Fibroblast of skin of right quadriceps (primary cell): ENCODE results near the gene SOD2.
"Not testable (repeated sequence)": the region's sequence is repeated elsewhere in the genome, so short reads cannot be mapped to it uniquely, and the experiment has no call there.

Experiments
- DNase-seq: peaks from one replicate; pipeline ENCODE4 v3.0.0-alpha.2; 2013

The SOD2 gene

DNA sequence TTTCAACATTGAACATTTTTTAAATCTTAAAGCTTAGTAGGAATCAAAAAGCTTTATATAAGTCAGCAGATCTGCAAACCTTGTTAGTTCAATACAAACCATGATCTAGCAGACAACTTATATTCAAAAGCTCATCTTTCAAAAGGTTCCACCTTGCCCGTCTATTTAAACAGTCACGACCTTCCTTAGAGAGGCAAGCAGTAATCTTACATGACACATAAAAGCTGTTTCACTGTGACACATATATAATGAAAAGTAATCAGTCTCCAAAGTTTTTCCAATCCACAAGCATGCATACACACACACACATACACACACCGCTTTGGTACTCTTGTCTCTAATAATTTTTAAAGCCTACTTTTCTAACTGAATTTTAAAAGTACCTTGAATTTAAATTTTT, 12.9 kb downstream of the SOD2 start:
- DNase-seq, result no peak

DNA sequence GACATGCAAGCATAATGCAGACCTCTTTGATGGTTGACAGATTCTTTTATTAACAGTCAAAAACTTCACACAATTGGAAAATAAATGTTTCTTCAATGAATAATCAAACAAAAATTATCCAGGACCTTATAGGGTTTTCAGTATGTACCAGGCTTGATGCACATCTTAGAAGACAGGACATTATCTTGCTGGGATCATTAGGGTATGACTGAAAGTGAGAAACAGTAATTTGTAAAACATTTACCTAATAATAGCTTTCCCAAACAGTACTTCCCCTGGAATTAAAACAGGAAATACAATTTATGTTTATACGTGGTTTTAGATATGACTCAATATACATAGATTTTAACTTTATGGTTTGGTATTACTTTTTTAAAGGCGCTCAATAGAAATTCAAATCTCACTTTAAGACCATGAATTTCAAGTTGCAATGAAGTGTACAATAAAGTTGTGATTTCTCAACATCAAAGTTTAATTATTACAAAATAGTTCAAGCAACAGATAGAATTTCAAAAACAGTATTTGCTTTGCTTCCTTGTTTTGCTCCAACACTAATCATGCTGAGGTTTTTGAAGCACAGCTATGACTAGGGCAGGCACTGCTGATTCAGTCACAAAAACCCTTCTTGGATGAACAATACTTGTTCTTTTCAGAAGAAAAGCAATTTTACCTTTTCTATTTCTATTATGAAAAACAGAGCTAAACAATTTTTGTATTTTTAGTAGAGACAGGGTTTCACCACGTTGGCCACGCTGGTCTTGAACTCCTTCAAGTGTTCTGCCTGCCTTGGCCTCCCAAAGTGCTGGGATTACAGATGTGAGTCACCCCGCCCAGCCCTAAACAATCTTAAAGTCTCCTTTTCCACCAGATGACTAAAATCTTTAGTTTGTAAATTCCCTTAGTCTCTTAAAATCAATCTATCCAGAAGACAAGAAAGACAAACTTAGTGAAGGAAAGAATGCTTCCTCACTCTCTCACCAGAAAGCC, 13.7 kb downstream of the SOD2 start:
- peak; percentile 52 for DNase-seq

DNA sequence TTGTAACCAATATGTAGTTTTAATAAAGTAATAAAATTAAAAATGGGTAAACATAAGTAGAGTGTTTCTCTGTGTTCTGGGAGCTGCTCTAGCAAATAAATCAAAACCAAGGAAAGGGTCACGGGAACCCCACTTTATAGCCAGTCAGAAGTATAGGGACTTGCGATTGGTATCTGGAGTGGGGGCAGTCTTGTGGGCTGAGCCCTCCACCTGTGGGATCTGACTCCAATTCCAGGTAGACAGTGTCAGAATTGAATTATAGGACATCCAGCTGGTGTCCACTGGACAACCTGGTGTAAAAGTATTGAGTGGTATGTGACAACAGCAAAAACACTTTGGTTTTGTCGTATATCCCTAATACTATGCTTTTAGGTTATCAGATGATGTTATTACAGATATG, 14.5 kb downstream of the SOD2 start:
- DNase-seq, result no peak

DNA sequence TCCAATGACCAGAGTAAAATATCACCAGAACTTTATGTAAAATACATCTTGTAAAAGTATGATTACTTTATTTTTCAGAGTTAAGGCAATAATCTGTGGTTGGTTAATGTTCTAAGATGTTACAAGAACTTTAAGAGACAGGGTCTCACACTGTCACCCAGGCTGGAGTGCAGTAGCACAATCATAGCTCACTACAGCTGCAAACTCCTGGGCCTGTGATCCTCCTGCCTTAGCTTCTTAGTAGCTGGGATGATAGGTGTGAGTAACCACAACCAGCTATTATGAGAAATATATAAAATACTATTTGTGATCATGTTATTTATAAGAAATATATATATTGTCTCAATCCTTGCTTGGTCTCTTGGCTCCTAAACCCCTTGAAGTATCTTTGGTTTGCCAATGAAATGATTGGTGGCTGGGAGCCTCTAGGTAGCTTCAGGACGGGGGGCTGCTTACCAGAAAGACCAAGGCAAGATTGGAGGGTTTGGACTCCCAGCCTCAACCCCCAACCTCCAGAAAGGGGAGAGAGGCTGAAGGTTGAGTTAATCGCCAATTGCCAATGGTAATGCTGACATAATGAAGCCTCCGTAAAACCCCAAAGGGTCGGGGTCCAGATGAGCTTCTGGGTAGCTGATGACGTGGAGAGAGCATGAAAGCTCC, 15.4 kb downstream of the SOD2 start:
- no peak for DNase-seq

DNA sequence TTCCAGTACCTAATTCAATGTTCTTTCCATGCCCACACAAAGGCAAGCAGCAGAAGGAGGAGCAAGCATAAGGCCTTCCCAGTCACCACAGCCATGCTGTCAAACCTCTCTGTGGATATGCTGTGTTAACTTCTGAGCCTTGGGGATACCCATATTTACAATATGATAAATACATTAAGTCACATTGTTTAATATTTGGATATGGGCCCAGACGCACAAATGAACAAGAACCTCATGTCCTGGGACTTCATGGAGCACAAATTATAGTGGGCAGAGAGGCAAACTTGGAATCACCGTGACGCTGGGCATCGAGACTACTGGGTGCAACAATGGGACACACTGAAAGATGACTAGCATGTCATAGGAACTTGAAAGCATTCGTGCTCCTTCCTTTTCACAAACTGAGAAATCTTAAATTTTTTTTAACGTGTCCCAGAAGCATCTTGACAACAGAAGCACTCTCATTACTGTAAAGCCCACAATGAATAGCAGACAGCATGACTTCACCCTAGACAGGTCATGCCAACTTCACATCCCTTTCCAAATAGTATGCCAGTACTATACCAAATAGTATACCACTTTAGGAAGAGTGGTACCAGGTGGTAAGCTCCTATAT, 16.0 kb downstream of the SOD2 start:
- no peak for DNase-seq

DNA sequence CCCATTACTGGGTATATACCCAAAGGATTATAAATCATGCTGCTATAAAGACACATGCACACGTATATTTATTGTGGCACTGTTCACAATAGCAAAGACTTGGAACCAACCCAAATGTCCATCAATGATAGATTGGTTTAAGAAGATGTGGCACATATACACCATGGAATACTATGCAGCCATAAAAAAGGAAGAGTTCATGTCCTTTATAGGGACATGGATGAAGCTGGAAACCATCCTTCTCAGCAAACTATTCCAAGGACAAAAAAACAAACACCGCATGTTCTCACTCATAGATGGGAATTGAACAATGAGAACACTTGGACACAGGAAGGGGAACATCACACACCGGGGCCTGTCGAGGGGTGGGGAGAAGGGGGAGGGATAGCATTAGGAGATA, 16.8 kb downstream of the SOD2 start:
- DNase-seq, result not testable (repeated sequence)

DNA sequence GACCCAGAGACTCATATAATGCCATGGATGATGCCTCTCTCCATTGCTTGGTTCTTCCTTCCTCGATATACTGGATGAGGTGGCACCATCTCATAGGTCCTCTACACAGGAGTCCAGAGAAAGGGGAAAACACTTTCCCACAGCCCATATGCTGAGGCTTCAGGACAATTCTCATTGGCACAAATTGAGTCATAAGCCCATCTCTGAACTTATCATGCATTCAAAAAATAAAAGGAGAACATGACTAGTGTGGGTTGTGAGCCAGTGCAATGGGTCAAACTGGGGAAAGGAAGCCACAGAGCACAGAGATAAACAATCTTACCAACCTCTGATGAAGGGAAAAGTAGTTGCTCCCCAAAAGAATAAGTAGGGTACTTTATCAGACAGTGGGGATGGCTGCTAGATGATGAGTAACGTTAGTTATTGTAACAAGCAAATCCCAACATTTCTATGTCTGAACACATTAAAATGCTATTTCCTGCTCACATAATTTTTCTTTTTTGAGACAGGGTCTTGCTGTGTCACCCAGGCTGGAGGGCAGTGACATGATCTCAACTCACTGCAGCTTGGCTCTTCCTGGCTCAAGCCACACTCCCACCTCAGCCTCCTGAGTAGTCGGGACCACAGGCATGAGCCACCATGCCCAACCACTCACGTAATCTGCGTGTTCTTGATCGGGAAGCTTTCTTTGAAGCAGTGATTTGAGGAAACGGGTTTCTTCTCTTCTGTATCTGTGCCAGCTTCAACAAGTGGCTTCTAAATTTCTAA, 27.0 kb downstream of the SOD2 start:
- peak; percentile 23 for DNase-seq

DNA sequence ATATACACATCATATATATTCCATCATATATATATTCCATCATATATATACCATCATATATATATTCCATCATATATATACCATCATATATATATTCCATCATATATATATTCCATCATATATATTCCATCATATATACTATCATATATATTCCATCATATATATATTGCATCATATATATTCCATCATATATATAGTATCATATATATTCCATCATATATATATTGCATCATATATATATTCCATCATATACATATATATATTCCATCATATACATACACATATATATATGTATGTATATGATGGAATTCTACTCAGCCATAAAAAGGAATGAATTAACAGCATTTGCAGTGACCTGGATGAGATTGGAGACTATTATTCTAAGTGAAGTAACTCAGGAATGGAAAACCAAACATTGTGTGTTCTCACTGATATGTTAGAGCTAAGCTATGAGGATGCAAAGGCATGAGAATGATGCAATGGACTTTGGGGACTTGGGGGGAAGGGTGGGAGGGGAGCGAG, 29.6 kb downstream of the SOD2 start:
- not testable (repeated sequence) for DNase-seq

DNA sequence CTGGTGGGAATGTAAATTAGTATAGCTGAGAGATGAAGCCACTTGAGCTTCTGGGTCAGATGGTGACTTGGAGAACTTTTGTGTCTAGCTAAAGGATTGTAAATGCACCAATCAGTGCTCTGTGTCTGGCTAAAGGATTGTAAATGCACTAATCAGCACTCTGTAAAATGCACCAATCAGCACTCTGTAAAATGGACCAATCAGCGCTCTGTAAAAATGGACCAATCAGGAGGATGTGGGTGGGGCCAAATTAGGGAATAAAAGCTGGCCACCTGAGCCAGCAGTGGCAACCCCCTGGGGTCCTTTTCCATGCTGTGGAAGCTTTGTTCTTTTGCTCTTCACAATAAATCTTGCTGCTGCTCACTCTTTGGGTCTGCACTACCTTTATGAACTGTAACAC, 31.1 kb downstream of the SOD2 start:
- not testable (repeated sequence) for DNase-seq

DNA sequence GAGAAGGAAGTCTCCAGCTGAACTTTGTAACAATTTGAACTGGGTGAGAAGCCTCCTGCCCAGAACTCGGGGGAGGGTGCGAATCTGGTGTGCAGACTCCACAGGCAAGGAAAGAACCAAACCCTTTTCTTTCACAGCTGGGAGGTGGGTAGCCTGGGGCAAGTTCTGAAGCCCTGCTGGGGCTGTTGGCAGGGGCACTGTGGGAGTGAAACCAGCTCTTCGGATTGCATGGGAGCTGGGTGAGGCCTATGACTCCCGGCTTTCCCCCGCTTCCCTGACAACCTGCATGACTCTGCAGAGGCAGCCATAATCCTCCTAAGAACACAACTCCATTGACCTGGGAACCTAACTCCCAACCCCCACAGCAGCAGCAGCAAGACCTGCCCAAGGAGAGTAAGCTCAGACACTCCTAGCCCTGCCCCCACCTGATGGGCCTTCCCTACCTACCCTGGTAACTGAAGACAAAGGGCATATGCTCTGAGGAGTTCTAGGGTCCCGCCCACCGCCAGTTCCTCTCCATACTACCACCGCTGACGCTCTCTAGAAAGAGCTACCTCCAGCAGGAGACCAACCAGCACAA, 37.5 kb downstream of the SOD2 start:
- no peak for DNase-seq

DNA sequence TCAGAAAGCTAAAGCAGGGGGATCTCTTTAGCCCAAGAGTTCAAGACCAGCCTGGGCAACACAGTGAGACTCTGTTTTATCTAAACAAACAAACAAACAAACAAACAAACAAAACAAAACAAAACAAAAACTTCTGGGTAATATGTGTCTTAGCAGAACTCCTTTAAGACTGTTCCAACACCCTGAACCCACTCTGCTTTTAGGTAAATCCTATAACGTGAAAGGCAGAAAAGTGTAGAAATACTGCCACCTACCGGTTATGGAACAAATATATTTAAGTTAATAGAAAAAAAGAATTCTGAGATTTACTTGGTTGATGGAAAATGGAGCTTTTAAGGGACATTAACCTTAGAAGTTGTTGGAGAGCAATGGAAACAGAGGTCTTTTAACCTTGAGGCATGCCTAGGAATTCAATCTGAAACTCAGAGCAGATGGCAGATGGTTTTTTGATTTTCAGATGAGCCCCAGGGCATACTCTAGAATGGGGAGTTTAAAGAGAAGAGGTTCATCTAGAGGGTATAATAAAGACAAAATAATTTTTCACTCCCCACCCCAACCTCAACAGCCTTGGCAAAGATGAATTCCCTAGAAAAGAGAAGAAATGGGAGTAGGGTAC, 38.5 kb downstream of the SOD2 start:
- peak; percentile 66 for DNase-seq

DNA sequence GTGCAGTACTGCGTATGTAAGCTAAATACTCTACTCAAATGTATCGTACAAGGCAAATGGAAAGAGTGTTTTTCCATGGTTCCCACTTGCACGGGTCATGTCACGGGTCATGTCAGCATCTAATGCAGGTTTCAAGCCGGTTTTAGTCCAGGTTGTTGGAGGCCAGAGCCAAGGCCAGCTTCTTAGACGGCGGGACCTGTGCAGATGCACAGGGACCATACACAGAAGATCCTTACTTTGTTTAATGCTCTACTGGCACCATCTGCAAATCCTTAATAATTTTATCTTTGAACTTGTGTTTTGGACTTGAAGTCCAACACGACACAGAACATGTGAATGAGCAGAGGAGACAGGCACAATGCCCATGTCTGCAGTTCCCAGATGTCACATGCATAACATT, 42.7 kb downstream of the SOD2 start:
- no peak for DNase-seq

DNA sequence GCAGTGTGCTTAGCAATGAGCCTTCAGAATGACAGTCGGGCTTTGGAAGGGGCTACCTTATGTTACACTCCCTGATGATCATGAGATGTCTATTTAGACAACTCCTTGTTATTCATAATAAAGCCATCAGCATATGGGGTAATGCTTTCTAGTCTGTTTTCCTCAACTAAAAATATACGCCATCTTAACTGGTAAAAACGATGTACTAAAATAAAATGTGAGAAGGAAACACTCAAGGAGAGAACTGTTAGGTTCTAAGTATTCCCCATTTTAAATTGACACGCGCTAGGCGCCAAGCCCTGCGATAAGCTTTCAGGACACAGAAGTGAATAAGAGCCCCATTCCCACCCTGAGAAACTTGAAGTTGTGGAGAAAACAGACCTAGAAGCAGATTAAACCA, 43.6 kb downstream of the SOD2 start:
- DNase-seq, result no peak

DNA sequence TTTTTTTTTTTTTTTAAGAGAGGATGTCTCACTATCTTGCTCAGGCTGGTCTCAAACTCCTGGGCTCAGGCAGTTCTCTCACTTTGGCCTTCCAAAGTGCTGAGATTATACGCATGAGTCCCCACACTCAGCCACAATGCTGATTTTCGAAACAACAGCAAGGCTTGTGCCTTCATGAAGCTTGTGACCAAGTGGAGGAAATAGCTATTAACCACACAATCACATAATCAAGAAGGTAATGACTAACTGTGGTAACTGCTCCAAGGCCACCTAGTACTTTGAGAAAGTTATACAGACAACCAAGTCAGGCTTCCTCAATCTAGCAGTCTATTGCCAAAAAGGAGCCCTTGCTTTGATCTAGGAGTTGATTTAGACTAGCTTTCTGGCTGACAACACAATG, 46.3 kb downstream of the SOD2 start:
- DNase-seq, result peak; percentile 65

DNA sequence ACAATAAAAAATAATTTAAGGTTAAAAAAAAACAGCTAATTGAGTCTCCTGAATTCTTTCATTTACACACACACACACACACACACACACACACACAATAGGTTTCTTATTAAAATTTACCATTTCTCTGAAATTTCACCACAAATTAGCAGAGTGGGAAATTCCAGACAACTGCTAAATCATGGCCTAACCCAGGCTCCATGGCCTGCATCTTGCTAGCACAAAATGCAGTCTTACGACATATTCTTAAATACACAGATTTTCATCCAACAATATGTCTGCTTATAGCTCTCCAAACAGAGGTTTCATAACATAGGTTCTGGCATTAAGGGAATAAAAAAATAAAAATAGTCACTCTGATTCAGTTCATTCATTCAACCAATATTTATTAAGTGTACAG, 46.9 kb downstream of the SOD2 start:
- peak; percentile 47 for DNase-seq

DNA sequence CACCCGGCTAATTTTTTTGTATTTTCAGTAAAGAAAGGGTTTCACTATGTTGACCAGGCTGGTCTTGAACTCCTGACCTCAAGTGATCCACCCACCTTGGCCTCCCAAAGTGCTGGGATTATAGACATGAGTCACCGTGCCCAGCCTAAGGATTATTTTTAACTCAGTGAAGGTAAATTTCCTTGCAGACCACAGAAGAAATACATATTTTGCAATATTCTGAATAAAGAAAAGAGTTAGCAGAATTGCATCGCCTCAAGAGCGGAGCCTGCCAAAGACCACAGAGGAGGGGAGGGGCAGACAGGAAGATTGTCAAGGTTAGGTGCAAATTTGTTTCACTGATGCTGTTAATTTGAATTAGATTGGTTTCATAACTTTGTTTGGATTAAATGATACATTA, 47.4 kb downstream of the SOD2 start:
- DNase-seq, result peak; percentile 60
